H1 (cell line): Measurements from ENCODE around the gene PTEN. TPM values are rescaled to one million over a fixed set of nuclear protein-coding genes. Genes with fewer than 3 reads are reported as not detected.

ENCODE experiments used
- CTCF ChIA-PET: fragments of 300-600 bp; sonication (Branson Sonifier 250); formaldehyde crosslinking; loops from one replicate; lab custom pipeline; 2021; ENCODE audit not compliant: partially characterized antibody; lab: Charles Lee
- POLR2A ChIA-PET: fragments of 300-600 bp; sonication (Branson Sonifier 250); formaldehyde crosslinking; loops from one replicate; lab custom pipeline; 2021; ENCODE audit warnings: inconsistent platforms; ENCODE audit not compliant: partially characterized antibody; lab: Charles Lee
- DNase-seq, 2 experiments: peaks; one replicate each; pipeline versions ENCODE4 v3.0.0 to v3.0.0-alpha.2; 2010 to 2022; ENCODE audit warnings: low spot score in 2 of 2, low read depth in 1 of 2, mixed read lengths in 1 of 2
- FAIRE-seq: peaks from 2 replicates; lab custom pipeline; 2011; peaks lifted over from hg19 to GRCh38; lab: Jason Lieb, UNC
- H2AFZ ChIP-seq: 2 replicates; pipeline ENCODE4 v1.8.1; 2012; ENCODE audit warnings: low read length, inconsistent platforms
- H2AK5ac ChIP-seq: 2 replicates; pipeline ENCODE4 v1.6.1; 2013; ENCODE audit warnings: low read depth, low read length
- H2BK120ac ChIP-seq: replicated peaks from 2 replicates; pipeline ENCODE3; 2013; ENCODE audit warnings: low read depth, low read length, inconsistent platforms
- H2BK12ac ChIP-seq: 2 replicates; pipeline ENCODE4 v1.6.1; 2013; ENCODE audit warnings: low read depth, low read length
- H2BK15ac ChIP-seq: 2 replicates; pipeline ENCODE4 v1.6.1; 2013; ENCODE audit warnings: low read length
- H2BK20ac ChIP-seq: 2 replicates; pipeline ENCODE4 v1.6.1; 2013; ENCODE audit warnings: low read length
- H2BK5ac ChIP-seq: 2 replicates; pipeline ENCODE4 v1.6.1; 2013; ENCODE audit warnings: low read depth, low read length
- H3K14ac ChIP-seq: 2 replicates; pipeline ENCODE4 v1.6.1; 2013; ENCODE audit warnings: inconsistent platforms; ENCODE audit not compliant: insufficient read length
- H3K18ac ChIP-seq: 2 replicates; pipeline ENCODE4 v1.6.1; 2013; ENCODE audit warnings: low read length; ENCODE audit errors: extremely low read depth
- H3K23ac ChIP-seq: 2 replicates; pipeline ENCODE4 v1.6.1; 2013; ENCODE audit warnings: inconsistent platforms; ENCODE audit not compliant: insufficient read length
- H3K23me2 ChIP-seq: 2 replicates; pipeline ENCODE4 v1.6.1; 2013; ENCODE audit warnings: low read depth, low read length
- H3K27ac ChIP-seq: 2 replicates; pipeline ENCODE4 v1.6.1; 2011; ENCODE audit warnings: low read depth, low read length, inconsistent platforms
- H3K27me3 ChIP-seq, 4 experiments: replicated peaks in 1 of 4; 1 replicate in 1 of 4; 2 replicates in 3 of 4; pipeline versions ENCODE4 v1.6.1 to v1.8.1; 2011 to 2013; ENCODE audit warnings: low read length in 3 of 4, mild to moderate bottlenecking in 3 of 4, inconsistent platforms in 2 of 4, mixed read lengths in 2 of 4, moderate library complexity in 1 of 4; ENCODE audit not compliant: control insufficient read depth in 3 of 4, insufficient read depth in 3 of 4; ENCODE audit errors: extremely low read depth in 1 of 4
- H3K36me3 ChIP-seq, 4 experiments: 2 replicates each; pipeline versions ENCODE4 v1.6.1 to v1.8.1; 2011 to 2013; ENCODE audit warnings: mild to moderate bottlenecking in 4 of 4, low read length in 3 of 4, moderate library complexity in 2 of 4, control low read depth in 1 of 4, inconsistent platforms in 1 of 4; ENCODE audit not compliant: insufficient read depth in 4 of 4, control insufficient read depth in 2 of 4
- H3K4ac ChIP-seq: replicated peaks from 2 replicates; pipeline ENCODE3; 2013; ENCODE audit warnings: low read length, low read depth, mixed read lengths, inconsistent platforms; ENCODE audit not compliant: insufficient read length
- H3K4me1 ChIP-seq, 4 experiments: replicated peaks in 1 of 4; 1 replicate in 1 of 4; 2 replicates in 3 of 4; pipeline versions ENCODE4 v1.6.1 to v1.8.1; 2011 to 2013; ENCODE audit warnings: low read length in 3 of 4, inconsistent platforms in 2 of 4, mixed read lengths in 1 of 4; ENCODE audit not compliant: insufficient read depth in 4 of 4, control insufficient read depth in 3 of 4
- H3K4me2 ChIP-seq, 2 experiments: 2 replicates each; pipeline versions ENCODE4 v1.6.1 to v1.8.1; 2011 to 2013; ENCODE audit warnings: low read depth in 2 of 2, low read length in 2 of 2, control low read depth in 1 of 2, inconsistent platforms in 1 of 2, mild to moderate bottlenecking in 1 of 2; ENCODE audit not compliant: insufficient read depth in 1 of 2
- H3K4me3 ChIP-seq, 4 experiments: fragments of 200-600, 300-600 bp in 1 of 4; sonication (generic), shearing (Covaris generic), sonication (Bioruptor Twin) in 1 of 4; 2 replicates each; pipeline versions ENCODE4 v1.5.1 to v1.8.1; 2011 to 2016; ENCODE audit warnings: low read length in 4 of 4, low read depth in 3 of 4, control low read depth in 2 of 4, inconsistent platforms in 2 of 4, mild to moderate bottlenecking in 2 of 4, mixed read lengths in 1 of 4, moderate library complexity in 1 of 4; ENCODE audit not compliant: insufficient read depth in 2 of 4; ENCODE audit errors: extremely low read depth in 1 of 4
- H3K56ac ChIP-seq: replicated peaks from 2 replicates; pipeline ENCODE3; 2013; ENCODE audit warnings: low read depth, mild to moderate bottlenecking, mixed read lengths, low read length, inconsistent platforms; ENCODE audit not compliant: insufficient read length
- H3K79me1 ChIP-seq: 2 replicates; pipeline ENCODE4 v1.6.1; 2013; ENCODE audit warnings: low read depth, low read length, control low read depth
- H3K79me2 ChIP-seq, 2 experiments: 2 replicates each; pipeline versions ENCODE4 v1.6.1 to v1.8.1; 2012 to 2013; ENCODE audit warnings: low read length in 2 of 2, mild to moderate bottlenecking in 2 of 2, inconsistent platforms in 1 of 2; ENCODE audit not compliant: insufficient read depth in 2 of 2, control insufficient read depth in 1 of 2
- H3K9ac ChIP-seq, 4 experiments: replicated peaks in 1 of 4; 1 replicate in 1 of 4; 2 replicates in 3 of 4; pipeline versions ENCODE4 v1.6.1 to v1.8.1; 2011 to 2013; ENCODE audit warnings: low read depth in 3 of 4, low read length in 3 of 4, control low read depth in 2 of 4, mild to moderate bottlenecking in 2 of 4, moderate library complexity in 2 of 4, inconsistent platforms in 1 of 4; ENCODE audit errors: extremely low read depth in 1 of 4
- H3K9me3 ChIP-seq, 2 experiments: 2 replicates each; pipeline versions ENCODE4 v1.6.1 to v1.8.1; 2012 to 2013; ENCODE audit warnings: mild to moderate bottlenecking in 2 of 2, moderate library complexity in 2 of 2, control low read depth in 1 of 2, inconsistent platforms in 1 of 2, low read depth in 1 of 2, low read length in 1 of 2, mixed read lengths in 1 of 2; ENCODE audit not compliant: insufficient read depth in 2 of 2
- H4K20me1 ChIP-seq, 2 experiments: replicated peaks in 1 of 2; 2 replicates each; pipeline versions ENCODE3 to v1.8.1; 2011 to 2013; ENCODE audit warnings: inconsistent platforms in 2 of 2, low read length in 2 of 2, mild to moderate bottlenecking in 1 of 2; ENCODE audit not compliant: insufficient read depth in 2 of 2, control insufficient read depth in 1 of 2
- H4K5ac ChIP-seq: 2 replicates; pipeline ENCODE4 v1.6.1; 2013; ENCODE audit warnings: low read length, low read depth, mixed read lengths, inconsistent platforms; ENCODE audit not compliant: insufficient read length
- H4K8ac ChIP-seq: 2 replicates; pipeline ENCODE4 v1.8.0; 2013; ENCODE audit warnings: mild to moderate bottlenecking, moderate library complexity, low read length, inconsistent platforms; ENCODE audit not compliant: insufficient read depth; ENCODE audit errors: extremely low read depth
- H4K91ac ChIP-seq: replicated peaks from 2 replicates; pipeline ENCODE3; 2013; ENCODE audit warnings: low read length, mixed read lengths, inconsistent platforms; ENCODE audit not compliant: insufficient read length
- ATF2 ChIP-seq: IDR thresholded peaks from 2 replicates; pipeline ENCODE4 v1.6.1; 2012; ENCODE audit warnings: low read length, inconsistent platforms
- CBX8 ChIP-seq: fragments of 300-800, 300-1000 bp; sonication (generic); IDR thresholded peaks from 2 replicates; pipeline ENCODE4 v1.7.1; 2016; ENCODE audit warnings: low read depth, low read length, borderline replicate concordance
- CTBP2 ChIP-seq: IDR thresholded peaks from 2 replicates; pipeline ENCODE4 v1.7.0; 2011; ENCODE audit warnings: borderline replicate concordance, mild to moderate bottlenecking, moderate library complexity, mixed read lengths, low read length; ENCODE audit not compliant: insufficient read depth, insufficient read length
- CTCF ChIP-seq, 3 experiments: IDR thresholded peaks; 1 replicate in 2 of 3; 2 replicates in 1 of 3; pipeline versions ENCODE4 v1.5.1 to v1.6.1; 2011; ENCODE audit warnings: low read length in 3 of 3, mild to moderate bottlenecking in 3 of 3, inconsistent platforms in 2 of 3, low read depth in 1 of 3, moderate library complexity in 1 of 3; ENCODE audit not compliant: insufficient read depth in 1 of 3; ENCODE audit errors: control extremely low read depth in 1 of 3
- EGR1 ChIP-seq: IDR thresholded peaks from 2 replicates; pipeline ENCODE4 v1.6.1; 2011; ENCODE audit warnings: low read depth, low read length, borderline replicate concordance
- EZH2 ChIP-seq: fragments of 200-600 bp; sonication (generic); IDR thresholded peaks from 2 replicates; pipeline ENCODE4 v1.7.1; 2012; ENCODE audit warnings: low read depth, mild to moderate bottlenecking, moderate library complexity, low read length, inconsistent platforms; ENCODE audit not compliant: severe bottlenecking
- POU5F1 ChIP-seq: IDR thresholded peaks from 2 replicates; pipeline ENCODE4 v1.6.1; 2011; ENCODE audit warnings: low read depth, mild to moderate bottlenecking, low read length, moderate library complexity
- TAF7 ChIP-seq: optimal IDR thresholded peaks from 2 replicates; pipeline ENCODE3; 2011; ENCODE audit warnings: low read depth, mild to moderate bottlenecking, inconsistent platforms, low read length, moderate library complexity, borderline replicate concordance
- TBP ChIP-seq: IDR thresholded peaks from 2 replicates; pipeline ENCODE4 v1.6.1; 2011; ENCODE audit warnings: low read depth, low read length, improper control_type of control experiment
- WGBS, 2 experiments: shearing (Covaris generic) in 1 of 2; methylation state at CpG; one replicate each; pipeline versions ENCODE4 v1.1.6 to v1.1.7; 2013 to 2015; ENCODE audit warnings: low lambda C conversion rate in 2 of 2, mixed read lengths in 2 of 2, inconsistent platforms in 1 of 2, low coverage in 1 of 2, missing lambda C conversion rate in 1 of 2; ENCODE audit not compliant: insufficient replicate concordance in 2 of 2, insufficient coverage in 1 of 2, insufficient read length in 1 of 2; ENCODE audit errors: extremely low coverage in 1 of 2, missing lambda C conversion rate in 1 of 2; 5-methylcytosine and 5-hydroxymethylcytosine counted together
- polyA plus RNA-seq, 7 experiments: library from polyadenylated mRNA; depleted of rRNA in 3 of 7; stranded (reverse) in 5 of 7; unstranded in 2 of 7; fragments of >200 nt in 5 of 7; fragments of 200-250 nt in 2 of 7; gene quantifications; 1 replicate in 5 of 7; 2 replicates in 1 of 7; 4 replicates in 1 of 7; pipeline versions ENCODE4 v1.2.1 to v1.2.3, GENCODE V29; 2011 to 2013; ENCODE audit warnings: missing spikeins in 2 of 7, mixed read lengths in 2 of 7
- total RNA-seq: library from RNA; stranded (reverse); fragmentation: NEBNext Ultra II Directional; extraction: Animal tissue kit (Norgen Biotek cat#: 25700); gene quantifications from 2 replicates; pipeline ENCODE4 v1.2.1, GENCODE V29; 2021

The PTEN gene
- total and polyA plus RNA-seq, 2 of the 8 experiments (the other 6 are each of a cell fraction or from before 2014, with no cell fraction given) = 6.3 to 48.7 TPM

GRCh38 chr10:88017781-88018180 lies 154.4 kb downstream of the PTEN start:
- Histone ChIP-seq H3K9ac (no peak overlapping the region), H3K4me2 (no peak overlapping the region), H4K5ac (no peak overlapping the region), H3K23ac (no peak overlapping the region), H2AK5ac (no peak overlapping the region), H3K27me3 (no peaks in the 10 kb centered on the region; a peak in 1 of 7 replicates), H4K8ac (no peak overlapping the region), H2BK12ac (no peak overlapping the region), H3K23me2 (no peaks in the 10 kb centered on the region), H3K56ac (no peak overlapping the region), H2BK15ac (no peak overlapping the region), H2AFZ (no peak overlapping the region), H3K18ac (no peak overlapping the region), H2BK5ac (no peak overlapping the region), H3K14ac (no peak overlapping the region), H2BK120ac (no peak overlapping the region), H3K9me3 (no peaks in the 10 kb centered on the region), H4K91ac (no peak overlapping the region), H3K79me1 (no peaks in the 10 kb centered on the region), H3K4ac (no peak overlapping the region), H3K4me3 (no peak overlapping the region), H2BK20ac (no peak overlapping the region), H3K36me3 (no peaks in the 10 kb centered on the region), H3K27ac (no peak overlapping the region), H3K79me2 (no peaks in the 10 kb centered on the region), H4K20me1 (no peaks in the 10 kb centered on the region), H3K4me1 (peaks cover 0 to 6% (median 2%) of the 10 kb centered on the region in 4 experiments; a peak in 3 of 7 replicates)
- WGBS, 2 experiments = 100% methylated on average over 1 of the region's 1 CpG; no CpG with 5 or more reads in 1 of the 2 experiments
- DNase-seq (no peak), FAIRE-seq (no peak)
- no peak for TF ChIP-seq TAF7
- TF ChIP-seq TBP = no peak
- TF ChIP-seq POU5F1 = no peak
- no peak for TF ChIP-seq CTBP2
- no peak for TF ChIP-seq EGR1
- TF ChIP-seq CTCF (IDR thresholded peaks at IDR 0.05; ENCODE audit: control extremely low read depth in 1 of 3, insufficient read depth in 1 of 3, low read depth in 1 of 3, low read length in 3 of 3) = no peak
- no peak for TF ChIP-seq CBX8
- no peak for TF ChIP-seq EZH2
- no peak for TF ChIP-seq ATF2
- POLR2A ChIA-PET = no interaction called here
- CTCF ChIA-PET = interaction anchor here (0.7 kb wide), 1 partner anchor 139 kb away, joined by 4 read pairs; no protein-coding TSS in a partner anchor
